ENCODE results near the gene TNFRSF4. TPM values are rescaled to one million over a fixed set of nuclear protein-coding genes. Genes with fewer than 3 reads are reported as not detected.

The TNFRSF4 gene
- not detected in 2 replicates for total RNA-seq (ENCODE audit: low replicate concordance)

DNA sequence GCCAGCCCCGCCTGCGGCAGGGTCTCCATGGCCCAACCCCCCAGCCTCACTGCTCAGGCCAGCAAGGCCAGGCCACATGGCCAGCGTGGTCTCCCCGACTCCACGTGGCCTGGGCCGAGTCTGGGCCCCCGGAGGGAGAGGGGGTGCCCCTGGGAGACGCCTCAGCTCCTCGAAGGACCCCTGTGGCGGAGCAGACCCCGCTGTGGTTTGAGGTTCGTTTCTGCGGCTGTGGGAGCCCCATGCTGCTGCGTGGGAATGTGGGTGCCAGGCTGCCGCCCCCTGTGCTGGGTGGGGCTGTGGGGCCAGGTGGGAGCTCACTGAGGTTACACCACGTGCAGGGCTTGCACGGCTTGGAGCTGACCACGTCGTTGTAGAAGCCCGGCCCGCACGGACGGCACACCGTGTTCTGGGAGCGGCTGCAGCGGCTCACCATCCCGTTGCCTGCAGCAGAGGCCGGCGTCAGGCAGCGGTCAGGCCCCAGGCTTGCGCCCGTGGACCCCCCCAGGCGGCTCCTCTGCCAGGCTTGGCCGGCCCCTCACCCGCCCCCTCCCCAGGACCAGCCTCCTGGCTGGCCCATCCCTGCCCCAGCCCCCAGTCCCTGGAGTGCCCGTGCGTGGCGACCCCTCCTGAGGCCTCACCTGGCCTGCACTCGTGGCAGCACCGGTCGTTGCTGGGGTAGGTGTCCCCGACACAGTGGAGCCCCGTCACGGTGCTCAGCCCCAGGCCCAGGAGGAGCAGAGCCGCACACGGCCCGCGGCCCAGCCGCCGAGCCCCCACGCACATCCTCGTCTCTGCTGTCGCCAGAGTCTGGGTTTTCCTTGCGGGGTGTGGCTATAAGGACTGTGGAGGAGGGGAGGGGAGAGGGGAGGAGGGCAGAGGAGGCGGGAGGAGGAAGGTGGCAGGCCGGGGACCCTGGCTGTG lies at the start of gene TNFRSF4:
Gene TNFRSF4 (minus strand): TSS at position 809 of the 921 bp plus-strand sequence. CDS start 26 bp downstream, at position 783.

DNA sequence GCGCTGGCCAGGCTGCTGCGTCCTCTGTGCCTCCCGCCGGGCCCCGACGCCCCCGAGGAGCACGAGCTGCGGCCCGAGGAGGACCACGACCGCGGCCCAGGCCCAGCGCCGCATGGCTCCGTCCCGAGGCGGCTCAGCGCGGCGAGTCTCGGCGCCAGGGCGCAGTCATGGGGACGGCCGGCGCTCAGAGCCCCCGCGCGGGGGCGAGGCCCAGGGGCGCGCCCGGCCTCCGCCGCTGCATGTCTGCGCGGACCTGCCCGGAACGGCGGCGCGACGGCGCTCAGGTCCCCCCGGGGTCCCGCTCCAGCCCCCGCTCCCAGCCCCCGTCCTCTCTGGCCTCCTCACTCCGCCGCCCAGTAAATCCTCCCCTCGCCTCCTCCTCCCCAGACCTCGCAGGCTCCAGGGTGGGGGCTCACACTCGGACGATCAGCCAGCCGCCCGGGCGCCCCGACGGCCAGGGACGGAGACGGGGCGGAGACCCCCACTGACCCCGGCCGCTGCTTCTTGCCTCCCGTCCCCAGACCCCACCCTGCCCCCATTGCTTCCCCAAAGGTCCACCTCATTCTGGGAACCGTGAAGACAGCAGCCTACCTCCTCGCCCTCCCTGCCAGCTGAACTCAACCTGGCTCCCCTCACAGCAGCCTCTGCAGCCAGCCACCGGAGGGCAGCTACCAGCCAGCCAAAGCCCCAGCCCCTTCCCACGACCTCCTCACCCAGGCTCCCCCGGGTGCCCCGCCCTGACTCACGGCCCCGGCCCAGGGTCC lies 32.8 kb upstream of the TNFRSF4 start, which contains the start of gene C1QTNF12:
Gene C1QTNF12 (minus strand): TSS at position 146 of the 764 bp plus-strand sequence. CDS start 32 bp downstream, at position 114.

DNA sequence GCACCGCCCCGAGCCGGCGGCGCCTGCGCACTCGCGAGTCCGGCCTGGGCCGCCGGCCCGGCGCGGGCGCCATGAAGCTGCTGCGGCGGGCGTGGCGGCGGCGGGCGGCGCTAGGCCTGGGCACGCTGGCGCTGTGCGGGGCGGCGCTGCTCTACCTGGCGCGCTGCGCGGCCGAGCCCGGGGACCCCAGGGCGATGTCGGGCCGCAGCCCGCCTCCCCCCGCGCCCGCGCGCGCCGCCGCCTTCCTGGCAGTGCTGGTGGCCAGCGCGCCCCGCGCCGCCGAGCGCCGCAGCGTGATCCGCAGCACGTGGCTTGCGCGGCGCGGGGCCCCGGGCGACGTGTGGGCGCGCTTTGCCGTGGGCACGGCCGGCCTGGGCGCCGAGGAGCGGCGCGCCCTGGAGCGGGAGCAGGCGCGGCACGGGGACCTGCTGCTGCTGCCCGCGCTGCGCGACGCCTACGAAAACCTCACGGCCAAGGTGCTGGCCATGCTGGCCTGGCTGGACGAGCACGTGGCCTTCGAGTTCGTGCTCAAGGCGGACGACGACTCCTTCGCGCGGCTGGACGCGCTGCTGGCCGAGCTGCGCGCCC lies 18.3 kb upstream of the TNFRSF4 start, which contains the start of gene B3GALT6:
Gene B3GALT6 (plus strand): TSS at position 30 of the 588 bp plus-strand sequence. CDS start 42 bp downstream, at position 72.

DNA sequence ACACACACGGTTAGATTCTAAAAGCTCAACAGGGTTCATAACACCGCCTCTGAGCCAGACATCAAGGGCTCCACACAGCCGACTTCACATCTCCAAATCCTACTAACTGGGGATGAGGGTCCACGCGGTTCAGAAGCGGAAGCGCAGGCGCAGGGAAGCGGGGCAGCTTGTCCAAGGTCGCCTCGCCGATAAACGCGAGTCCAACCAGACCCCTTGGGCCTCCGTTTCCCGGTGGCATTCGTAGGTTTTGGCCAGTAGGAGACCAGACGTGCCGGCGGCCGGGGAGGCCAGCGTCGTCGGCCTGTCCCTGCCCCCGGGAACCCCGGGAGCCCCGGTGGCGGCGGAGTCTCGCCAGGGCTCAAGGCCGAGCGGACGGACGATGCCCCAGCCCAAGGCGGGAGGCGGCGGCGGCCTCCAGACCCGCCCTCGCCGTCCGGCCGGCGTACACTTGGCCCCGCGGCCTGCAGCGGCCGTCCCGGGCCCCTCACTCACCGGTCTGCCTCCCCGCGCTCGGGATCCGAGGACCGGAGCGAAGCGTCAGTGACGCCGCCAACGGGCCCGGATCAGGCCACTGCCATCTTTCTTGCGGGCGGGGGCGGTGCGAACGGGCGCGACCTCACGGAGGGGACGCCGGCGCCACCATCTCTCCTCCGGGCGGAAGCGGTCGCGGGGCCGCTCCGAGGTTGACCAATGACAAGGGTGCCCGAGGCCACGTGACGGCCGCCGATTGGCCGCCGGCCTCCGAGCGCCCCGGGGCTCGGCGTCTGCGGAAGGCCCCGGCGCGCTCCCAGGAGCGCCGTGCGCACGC lies 17.7 kb upstream of the TNFRSF4 start, which contains the start of gene SDF4:
Gene SDF4 (minus strand): TSS at position 602 of the 808 bp plus-strand sequence. CDS start 3,229 bp downstream, outside the sequence.

DNA sequence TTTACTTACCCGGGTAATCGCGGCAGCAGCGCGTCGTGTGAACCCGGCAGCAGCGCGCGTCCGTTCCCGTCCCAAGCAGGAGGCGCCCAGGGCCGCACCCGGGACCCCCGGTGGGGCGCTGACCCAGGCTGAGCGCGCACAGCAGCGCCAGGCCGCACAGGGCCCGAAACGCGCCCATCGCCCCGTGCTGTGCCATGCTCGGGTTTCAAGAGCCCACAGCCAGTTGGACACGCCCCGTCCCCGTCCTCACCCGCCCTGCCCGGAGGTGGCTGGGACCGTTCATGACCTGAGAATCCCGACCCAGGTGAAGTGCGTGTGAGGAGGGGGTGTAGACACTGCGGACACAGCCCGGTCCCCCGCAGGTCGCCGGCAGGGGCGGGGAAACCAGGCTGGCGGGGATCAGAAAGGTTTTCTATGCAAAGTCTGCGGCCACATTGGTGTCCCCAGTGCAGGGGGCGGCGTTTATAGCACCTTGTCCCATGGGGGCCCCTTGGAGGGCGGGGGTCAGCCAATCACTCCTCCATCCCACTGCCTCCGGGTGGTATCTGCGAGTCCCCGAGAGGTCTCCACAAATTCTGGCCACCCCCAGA lies 7.5 kb downstream of the TNFRSF4 start, which contains the start of gene TNFRSF18:
Gene TNFRSF18 (minus strand): TSS at position 217 of the 590 bp plus-strand sequence. CDS start 21 bp downstream, at position 196.

DNA sequence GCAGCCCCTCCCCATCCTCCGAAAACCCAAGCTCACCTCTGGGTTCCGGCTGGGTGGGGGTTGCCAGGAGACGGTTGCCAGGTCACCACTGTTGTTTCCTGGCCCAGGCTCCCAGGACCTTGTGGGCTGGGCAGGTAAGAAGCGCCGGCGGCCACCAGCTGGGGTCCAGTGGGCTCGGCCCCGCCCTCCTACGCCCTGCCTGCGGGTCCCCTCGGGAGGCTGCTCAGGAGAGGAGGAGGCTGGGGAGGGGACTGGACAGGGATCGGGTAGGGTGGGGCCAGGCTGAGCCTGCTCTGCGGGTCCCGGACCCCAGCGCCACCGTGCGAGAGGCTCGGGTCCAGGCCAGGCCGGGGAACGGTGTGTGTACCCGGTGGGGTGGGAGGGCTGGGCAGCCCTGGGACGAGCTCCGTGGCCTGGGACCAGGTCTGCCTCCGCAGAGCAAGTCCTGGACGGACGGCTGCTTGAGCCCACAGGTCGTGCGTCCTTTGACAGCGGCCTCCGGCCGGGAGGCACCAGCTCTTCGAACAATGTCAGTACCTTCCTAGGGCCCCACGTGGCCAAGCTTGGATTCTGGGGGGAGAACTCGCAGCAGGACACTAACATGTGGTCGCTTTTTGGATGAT lies 40.0 kb downstream of the TNFRSF4 start, which contains the start of gene TTLL10:
Gene TTLL10 (plus strand): TSS at position 88 of the 623 bp plus-strand sequence. CDS start 5,336 bp downstream, outside the sequence.

Other genes with a start within 250 kb of the TNFRSF4 start
- gene PLEKHN1, start 247.7 kb downstream of the TNFRSF4 start, total RNA-seq (ENCODE audit: low replicate concordance) = under 0.01 and 0.60 TPM in 2 replicates
- gene PERM1, start 232.1 kb downstream of the TNFRSF4 start, total RNA-seq (ENCODE audit: low replicate concordance) = 0.12 and 0.15 TPM in 2 replicates
- gene HES4, start 214.1 kb downstream of the TNFRSF4 start, total RNA-seq (ENCODE audit: low replicate concordance) = 1.9 and 19.8 TPM in 2 replicates
- gene ISG15, start 200.7 kb downstream of the TNFRSF4 start, total RNA-seq (ENCODE audit: low replicate concordance) = 41.5 and 138 TPM in 2 replicates
- 27.4 and 48.4 TPM in 2 replicates for gene AGRN, start 194.0 kb downstream of the TNFRSF4 start, total RNA-seq (ENCODE audit: low replicate concordance)
- gene RNF223, start 139.8 kb downstream of the TNFRSF4 start, total RNA-seq (ENCODE audit: low replicate concordance) = not detected in 2 replicates
- gene C1orf159, start 98.1 kb downstream of the TNFRSF4 start, total RNA-seq (ENCODE audit: low replicate concordance) = 2.1 and 3.7 TPM in 2 replicates
- gene TTLL10, start 40.3 kb downstream of the TNFRSF4 start, total RNA-seq (ENCODE audit: low replicate concordance) = not detected in 2 replicates
- gene TNFRSF18, start 7.6 kb downstream of the TNFRSF4 start, total RNA-seq (ENCODE audit: low replicate concordance) = not detected in 2 replicates
- gene SDF4, start 17.8 kb upstream of the TNFRSF4 start, total RNA-seq (ENCODE audit: low replicate concordance) = 100 and 148 TPM in 2 replicates
- 9.9 and 24.7 TPM in 2 replicates for gene B3GALT6, start 18.1 kb upstream of the TNFRSF4 start, total RNA-seq (ENCODE audit: low replicate concordance)
- 0.35 and 0.53 TPM in 2 replicates for gene C1QTNF12, start 32.6 kb upstream of the TNFRSF4 start, total RNA-seq (ENCODE audit: low replicate concordance)
- gene UBE2J2, start 59.7 kb upstream of the TNFRSF4 start, total RNA-seq (ENCODE audit: low replicate concordance) = 9.9 and 30.1 TPM in 2 replicates
- gene SCNN1D, start 66.3 kb upstream of the TNFRSF4 start, total RNA-seq (ENCODE audit: low replicate concordance) = 0.38 and 0.47 TPM in 2 replicates
- gene ACAP3, start 93.8 kb upstream of the TNFRSF4 start, total RNA-seq (ENCODE audit: low replicate concordance) = 22.7 and 64.0 TPM in 2 replicates
- gene PUSL1, start 94.4 kb upstream of the TNFRSF4 start, total RNA-seq (ENCODE audit: low replicate concordance) = 4.7 and 14.8 TPM in 2 replicates
- 52.0 and 105 TPM in 2 replicates for gene INTS11, start 110.5 kb upstream of the TNFRSF4 start, total RNA-seq (ENCODE audit: low replicate concordance)
- 4.3 and 8.5 TPM in 2 replicates for gene CPTP, start 110.6 kb upstream of the TNFRSF4 start, total RNA-seq (ENCODE audit: low replicate concordance)
- gene TAS1R3, start 117.1 kb upstream of the TNFRSF4 start, total RNA-seq (ENCODE audit: low replicate concordance) = 0.15 and 0.35 TPM in 2 replicates
- gene DVL1, start 135.3 kb upstream of the TNFRSF4 start, total RNA-seq (ENCODE audit: low replicate concordance) = 72.2 and 104 TPM in 2 replicates
- 200 and 222 TPM in 2 replicates for gene MXRA8, start 144.4 kb upstream of the TNFRSF4 start, total RNA-seq (ENCODE audit: low replicate concordance)
- gene AURKAIP1, start 161.1 kb upstream of the TNFRSF4 start, total RNA-seq (ENCODE audit: low replicate concordance) = 51.0 and 109 TPM in 2 replicates
- 92.2 and 99.7 TPM in 2 replicates for gene CCNL2, start 185.2 kb upstream of the TNFRSF4 start, total RNA-seq (ENCODE audit: low replicate concordance)
- 59.4 and 118 TPM in 2 replicates for gene MRPL20, start 193.1 kb upstream of the TNFRSF4 start, total RNA-seq (ENCODE audit: low replicate concordance)
- gene ANKRD65, start 207.1 kb upstream of the TNFRSF4 start, total RNA-seq (ENCODE audit: low replicate concordance) = 0.23 TPM in 2 replicates
- 1.5 and 1.6 TPM in 2 replicates for gene VWA1, start 221.5 kb upstream of the TNFRSF4 start, total RNA-seq (ENCODE audit: low replicate concordance)
- under 0.01 and 0.15 TPM in 2 replicates for gene ATAD3C, start 235.5 kb upstream of the TNFRSF4 start, total RNA-seq (ENCODE audit: low replicate concordance)